Measurements from ENCODE around the gene PPP1R14C. TPM values are rescaled to one million over a fixed set of nuclear protein-coding genes. Genes with fewer than 3 reads are reported as not detected.

The PPP1R14C gene
- total and polyA plus RNA-seq, 8 donors = 0.09 to 7.3 (median 0.74) TPM

- 93 to 96% methylated on average over 2 of the region's 2 CpGs for WGBS, 2 donors
Measured at GRCh38 chr6:150286460-150286859, 143.6 kb downstream of the PPP1R14C start.

DNA sequence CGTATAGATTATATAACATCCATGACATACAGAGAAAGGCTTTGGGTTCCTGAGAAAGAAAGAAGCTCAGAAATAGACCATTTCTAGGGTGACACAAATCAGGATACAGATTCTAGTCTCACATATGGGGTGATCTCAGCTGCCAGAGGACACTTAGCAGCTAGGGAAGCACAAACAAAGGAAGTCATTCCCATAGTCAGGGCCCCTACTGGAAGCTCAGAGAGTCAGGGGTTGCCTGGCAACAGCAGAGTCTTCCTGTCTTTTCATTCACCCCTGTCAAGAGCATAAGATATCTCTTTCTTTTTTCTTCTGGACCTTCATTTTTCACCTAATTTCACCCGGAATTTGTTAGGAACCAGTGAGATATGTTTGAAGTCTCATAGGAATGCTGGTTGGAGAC is 144.1 kb downstream of the PPP1R14C start:
- TF ChIP-seq CTCF (IDR thresholded peaks at IDR 0.05) = no peak
- H3K27ac ChIP-seq = no peak overlapping the region
- H3K4me1 ChIP-seq = no peaks in the 10 kb centered on the region
- H3K9me3 ChIP-seq = no peaks in the 10 kb centered on the region
- no peaks in the 10 kb centered on the region for H3K27me3 ChIP-seq
- whole genome bisulfite sequencing, 2 donors = 80% methylated on average over 2 of the region's 2 CpGs
- intact Hi-C loops (cut with DNase I) = no loop called here
- H3K36me3 ChIP-seq = no peaks in the 10 kb centered on the region
- no peak for DNase-seq
- no peak for FAIRE-seq
- ATAC-seq = no peak
- no peak overlapping the region for H3K4me3 ChIP-seq

More at GRCh38 chr6:150286460-150286859, 143.6 kb downstream of the PPP1R14C start:
- DNase-seq (no peak), FAIRE-seq (no peak), ATAC-seq (no peak)
- Histone ChIP-seq H3K27me3 (no peaks in the 10 kb centered on the region), H3K27ac (no peak overlapping the region), H3K4me3 (no peak overlapping the region), H3K36me3 (no peaks in the 10 kb centered on the region), H3K9me3 (no peaks in the 10 kb centered on the region), H3K4me1 (no peaks in the 10 kb centered on the region)
- intact Hi-C loops (cut with DNase I) = no loop called here
- TF ChIP-seq CTCF (IDR thresholded peaks at IDR 0.05) = no peak

GRCh38 chr6:150288456-150288855 is 145.6 kb downstream of the PPP1R14C start:
- H3K36me3 ChIP-seq = no peaks in the 10 kb centered on the region
- no peaks in the 10 kb centered on the region for H3K27me3 ChIP-seq
- no peak overlapping the region for H3K27ac ChIP-seq
- H3K4me3 ChIP-seq = no peak overlapping the region
- TF ChIP-seq CTCF (IDR thresholded peaks at IDR 0.05) = no peak
- 81 to 85% methylated on average over 4 of the region's 4 CpGs for WGBS, 2 donors
- FAIRE-seq = no peak
- no peaks in the 10 kb centered on the region for H3K4me1 ChIP-seq
- intact Hi-C loops (cut with DNase I) = no loop called here
- no peak for ATAC-seq
- no peaks in the 10 kb centered on the region for H3K9me3 ChIP-seq
- no peak for DNase-seq

- no peak for FAIRE-seq
- Histone ChIP-seq H3K4me3 (no peak overlapping the region), H3K9me3 (no peaks in the 10 kb centered on the region), H3K36me3 (no peaks in the 10 kb centered on the region), H3K4me1 (no peaks in the 10 kb centered on the region), H3K27me3 (no peaks in the 10 kb centered on the region), H3K27ac (no peak overlapping the region)
- intact Hi-C loops (cut with DNase I) = no loop called here
- DNase-seq = no peak
- no peak for ATAC-seq
- no peak for TF ChIP-seq CTCF (IDR thresholded peaks at IDR 0.05)
- 78 to 80% methylated on average over 8 of the region's 8 CpGs for WGBS, 2 donors
Measured at GRCh38 chr6:150289454-150290071, 146.7 kb downstream of the PPP1R14C start.

DNA sequence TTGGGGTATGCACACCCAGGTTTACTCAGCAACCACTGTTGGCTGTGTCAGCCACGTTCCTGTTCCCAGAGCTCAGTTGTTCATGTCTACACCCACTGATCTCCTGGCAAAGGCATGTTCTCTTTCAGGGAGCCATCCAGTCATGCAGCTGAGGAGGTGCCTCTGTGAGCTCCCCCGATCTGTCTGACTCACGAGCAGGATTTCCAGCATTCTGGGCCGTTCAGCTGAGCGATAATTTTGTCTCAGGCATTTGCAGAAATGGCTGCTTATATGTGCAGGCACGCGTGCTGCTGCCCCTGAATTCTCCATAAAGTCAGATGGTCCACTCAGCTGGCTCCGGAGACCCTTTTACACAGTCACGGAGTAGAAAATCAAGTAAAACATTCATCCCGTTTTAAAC is 147.6 kb downstream of the PPP1R14C start:
- Histone ChIP-seq H3K36me3 (no peaks in the 10 kb centered on the region), H3K27ac (no peak overlapping the region), H3K4me1 (no peaks in the 10 kb centered on the region), H3K9me3 (no peaks in the 10 kb centered on the region), H3K4me3 (no peak overlapping the region), H3K27me3 (no peaks in the 10 kb centered on the region)
- WGBS, 2 donors = 71 to 83% methylated on average over 10 of the region's 10 CpGs
- no peak for TF ChIP-seq CTCF (IDR thresholded peaks at IDR 0.05)
- FAIRE-seq (no peak), ATAC-seq (no peak), DNase-seq (no peak)
- intact Hi-C loops (cut with DNase I) = no loop called here
